GM19468 (cell line): ENCODE data around the gene KCTD19.
"Not testable (repeated sequence)": the region's sequence is repeated elsewhere in the genome, so short reads cannot be mapped to it uniquely, and the experiment has no call there.

ENCODE experiments used
- ATAC-seq: cut with Tn5 transposase; IDR thresholded peaks from one replicate; pipeline ENCODE4 v1.9.1; 2021; ENCODE audit warnings: mild to moderate bottlenecking, moderate library complexity, moderate number of reproducible peaks; ENCODE audit not compliant: unreplicated experiment; ENCODE audit errors: extremely low read depth

Gene KCTD19

DNA sequence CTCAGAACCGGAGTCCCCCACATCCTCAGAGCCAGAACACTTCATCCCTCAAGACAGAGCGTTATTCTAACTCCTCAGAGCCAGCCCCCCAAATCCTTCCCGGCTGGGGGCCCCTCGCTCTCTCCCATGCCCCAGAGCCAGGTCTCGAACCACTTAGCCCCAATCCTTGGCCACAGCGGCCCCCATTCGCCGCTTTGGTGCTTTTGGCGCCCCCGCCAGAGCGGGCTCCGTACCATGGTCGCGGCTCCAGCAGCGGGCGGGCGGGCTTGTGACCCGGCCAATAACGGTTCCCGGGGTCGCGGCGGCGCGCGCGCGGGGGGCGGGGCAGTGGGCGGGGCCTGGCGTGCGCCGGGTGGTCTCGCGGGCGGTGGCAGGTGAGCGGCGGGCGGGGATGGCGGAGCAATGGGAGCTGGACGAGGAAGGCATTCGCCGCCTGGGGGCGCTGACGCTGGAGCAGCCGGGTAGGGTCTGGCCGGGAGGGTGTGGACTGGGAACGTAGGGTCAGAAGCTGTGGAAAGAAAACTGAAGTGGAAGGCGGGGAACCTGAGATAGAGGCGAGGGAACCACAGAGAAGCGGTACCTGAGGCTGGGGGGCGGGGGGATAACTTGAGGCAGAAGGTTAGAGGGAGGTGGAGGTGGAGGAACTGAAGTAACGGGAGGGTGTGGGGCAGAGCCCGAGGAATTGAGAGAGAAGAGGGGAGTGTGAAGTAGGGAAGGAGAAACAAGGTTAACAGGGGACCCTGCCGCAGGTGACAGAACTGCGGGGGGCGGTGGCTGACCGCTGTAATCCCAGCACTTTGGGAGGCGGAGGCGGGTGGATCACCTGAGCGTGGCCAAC lies at the start of gene KCTD19, which contains the start of gene LRRC36:
KCTD19 (minus strand) TSS at position 270 of the 838 bp plus-strand sequence; CDS start at position 236, 34 bp downstream.
LRRC36 (plus strand) TSS at position 344 of the 838 bp plus-strand sequence; CDS start at position 392, 48 bp downstream.
- ATAC-seq, result no peak

- ATAC-seq, result not testable (repeated sequence)
Observed at GRCh38 chr16:67376012-67376411, 49.5 kb upstream of the KCTD19 start.

DNA sequence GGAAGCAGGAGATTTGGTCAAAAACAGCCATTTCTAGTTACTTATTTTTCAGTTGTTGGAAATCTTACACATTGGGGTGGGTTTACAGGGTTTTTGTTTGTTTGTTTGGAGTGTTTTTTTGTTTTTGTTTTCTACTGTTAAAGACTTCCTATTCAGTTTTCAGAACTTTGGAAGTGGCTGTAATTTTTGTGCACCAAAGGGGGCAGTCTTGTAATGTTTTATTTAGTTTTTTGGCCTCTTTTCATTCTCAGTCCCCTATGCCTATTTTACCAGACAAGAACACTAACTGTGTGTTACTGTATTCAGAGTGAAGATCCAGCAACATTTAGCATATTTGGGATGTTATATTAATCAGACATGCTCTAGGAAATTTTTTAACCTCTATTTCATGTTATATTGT lies 46.1 kb upstream of the KCTD19 start:
- ATAC-seq, result no peak

DNA sequence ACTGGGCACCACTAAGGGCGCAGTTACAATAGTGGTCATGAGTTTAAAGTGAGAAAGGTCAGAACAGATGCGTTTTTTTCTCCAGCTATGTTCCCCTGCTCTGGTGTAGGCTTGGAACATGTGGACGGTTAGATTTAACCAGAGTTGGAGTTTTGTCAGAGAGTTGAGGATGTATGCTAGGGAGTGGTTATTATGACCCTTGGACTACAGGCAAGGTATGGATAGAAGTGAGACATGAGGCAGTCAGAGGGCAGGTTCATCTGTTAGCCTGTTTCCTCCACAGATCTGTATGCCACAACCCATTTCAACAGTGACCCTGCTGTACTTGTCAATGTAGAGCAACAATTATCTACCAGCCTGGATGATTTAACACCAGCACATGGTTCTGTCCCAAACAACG lies 44.1 kb upstream of the KCTD19 start:
- no peak for ATAC-seq

- ATAC-seq, result no peak
Observed at GRCh38 chr16:67364600-67365235, 38.2 kb upstream of the KCTD19 start.

GRCh38 chr16:67361038-67361437 lies 34.5 kb upstream of the KCTD19 start:
- ATAC-seq, result no peak

- ATAC-seq, result not testable (repeated sequence)
Observed at GRCh38 chr16:67359540-67360269, 33.2 kb upstream of the KCTD19 start.

GRCh38 chr16:67357561-67357960 lies 31.0 kb upstream of the KCTD19 start:
- no peak for ATAC-seq

DNA sequence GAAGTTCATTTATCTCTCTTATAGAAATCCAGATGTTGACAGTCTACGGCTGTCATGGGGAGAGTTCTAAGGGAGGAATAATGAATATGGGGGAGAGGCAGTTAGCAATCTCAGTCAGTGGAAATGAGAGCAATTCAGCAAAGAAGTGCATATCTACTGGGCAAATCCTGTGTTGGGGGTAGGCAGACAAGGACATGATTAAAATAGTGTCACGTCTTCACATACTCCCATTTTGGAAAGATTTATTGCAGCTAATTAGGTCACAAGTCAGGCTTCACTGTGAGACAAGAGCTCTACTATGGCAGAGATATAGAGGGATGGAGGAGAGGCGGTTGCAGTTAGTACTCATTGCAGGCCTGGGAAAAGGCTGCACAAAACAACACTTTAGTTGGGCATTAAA lies 29.9 kb upstream of the KCTD19 start:
- ATAC-seq, result no peak

DNA sequence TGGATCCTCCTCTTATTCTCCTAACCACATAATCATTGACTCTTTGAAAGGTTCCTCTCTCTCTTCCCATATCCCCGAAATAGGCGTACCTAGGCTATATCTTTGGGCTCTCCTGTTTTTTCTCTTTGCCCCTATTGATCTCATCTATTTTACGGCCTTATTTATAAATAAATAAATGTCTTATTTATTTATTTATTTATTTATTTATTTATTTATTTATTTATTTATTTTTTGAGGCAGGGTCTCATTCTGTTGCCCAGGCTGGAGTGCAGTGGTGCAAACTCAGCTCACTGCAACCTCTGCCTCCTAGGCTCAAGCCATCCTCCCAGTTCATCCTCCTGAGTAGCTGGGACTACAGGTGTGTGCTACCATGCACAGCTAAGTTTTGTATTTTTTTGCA lies 25.9 kb upstream of the KCTD19 start:
- ATAC-seq, result not testable (repeated sequence)

- no peak for ATAC-seq
Observed at GRCh38 chr16:67350324-67350723, 23.8 kb upstream of the KCTD19 start.

GRCh38 chr16:67349172-67349571 lies 22.6 kb upstream of the KCTD19 start:
- no peak for ATAC-seq

GRCh38 chr16:67346341-67346740 lies 19.8 kb upstream of the KCTD19 start:
- no peak for ATAC-seq

DNA sequence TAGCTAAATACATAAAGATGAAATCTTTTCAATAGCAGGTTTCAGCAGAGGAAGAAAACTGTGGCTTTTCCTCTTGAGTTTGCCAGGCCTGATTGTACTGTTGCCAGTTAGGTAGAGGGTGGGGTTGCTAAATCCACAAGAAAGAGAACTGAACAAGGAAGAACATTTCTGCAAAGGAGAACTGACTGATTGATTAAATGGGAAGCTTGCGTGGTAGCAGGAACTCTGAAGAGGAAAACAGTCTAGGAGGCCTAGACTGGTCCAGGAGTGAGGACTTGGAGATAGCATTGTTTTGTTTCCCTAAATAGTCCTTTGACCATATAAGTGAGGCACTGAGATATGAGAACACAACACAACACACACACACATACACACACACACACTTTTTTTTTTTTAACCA lies 18.9 kb upstream of the KCTD19 start:
- ATAC-seq, result no peak

DNA sequence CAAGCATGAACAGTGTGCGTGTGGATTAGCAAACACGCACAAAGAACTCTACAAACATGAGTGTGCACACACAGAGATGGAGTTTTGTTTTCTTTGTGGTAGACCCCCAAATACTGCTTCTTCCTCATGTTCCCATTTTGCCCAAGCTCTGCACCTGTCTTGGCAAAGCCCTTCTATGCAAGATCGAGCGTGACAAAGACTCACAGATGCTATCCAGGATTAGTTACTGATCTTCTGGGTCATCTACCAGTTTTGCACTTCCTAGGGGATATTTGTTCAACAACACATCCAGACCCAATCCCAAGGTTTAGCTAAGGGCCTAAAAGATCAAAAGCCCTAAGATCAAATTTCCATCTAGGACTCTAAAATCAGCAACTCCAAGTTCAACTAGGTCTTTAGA lies 16.1 kb upstream of the KCTD19 start:
- no peak for ATAC-seq

DNA sequence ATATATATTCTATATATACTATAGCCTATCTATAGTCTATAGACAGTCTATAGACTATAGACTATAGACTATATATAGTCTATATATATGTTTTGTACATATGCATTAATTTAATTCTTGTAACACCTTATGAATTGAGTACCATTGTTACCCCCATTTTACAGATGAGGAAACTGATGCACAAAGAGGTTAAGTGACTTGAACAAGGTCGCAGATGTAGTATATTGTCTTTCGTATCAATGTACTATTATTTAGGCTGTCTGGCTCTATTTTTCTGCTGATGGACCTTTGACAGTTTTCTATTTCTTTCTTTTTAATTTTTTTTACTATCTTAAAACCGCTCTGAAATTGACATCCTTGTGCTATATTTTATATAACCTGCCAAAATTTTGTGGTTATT lies 14.7 kb upstream of the KCTD19 start:
- no peak for ATAC-seq

- ATAC-seq, result no peak
Observed at GRCh38 chr16:67339453-67339852, 12.9 kb upstream of the KCTD19 start.

DNA sequence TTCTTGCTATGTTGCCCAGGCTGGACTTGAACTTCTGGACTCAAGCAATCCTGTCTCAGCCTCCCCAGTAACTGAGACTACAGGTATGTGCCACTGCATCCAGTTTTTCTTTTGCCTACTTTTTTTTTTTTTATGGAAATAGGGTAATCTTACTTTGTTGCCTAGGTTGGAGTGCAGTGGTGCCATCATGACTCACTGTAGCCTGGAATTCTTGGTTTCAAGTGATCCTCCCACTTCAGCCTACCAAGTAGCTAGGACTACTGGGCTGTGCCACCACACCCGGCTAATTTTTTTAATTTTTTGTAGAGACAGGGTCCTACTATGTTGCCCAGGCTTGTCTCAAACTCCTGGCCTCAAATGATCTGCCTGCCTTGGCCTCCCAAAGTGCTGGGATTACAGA lies 10.1 kb upstream of the KCTD19 start:
- no peak for ATAC-seq

- no peak for ATAC-seq
Observed at GRCh38 chr16:67336116-67336515, 9.6 kb upstream of the KCTD19 start.

GRCh38 chr16:67333315-67333714 lies 6.8 kb upstream of the KCTD19 start:
- ATAC-seq, result no peak

DNA sequence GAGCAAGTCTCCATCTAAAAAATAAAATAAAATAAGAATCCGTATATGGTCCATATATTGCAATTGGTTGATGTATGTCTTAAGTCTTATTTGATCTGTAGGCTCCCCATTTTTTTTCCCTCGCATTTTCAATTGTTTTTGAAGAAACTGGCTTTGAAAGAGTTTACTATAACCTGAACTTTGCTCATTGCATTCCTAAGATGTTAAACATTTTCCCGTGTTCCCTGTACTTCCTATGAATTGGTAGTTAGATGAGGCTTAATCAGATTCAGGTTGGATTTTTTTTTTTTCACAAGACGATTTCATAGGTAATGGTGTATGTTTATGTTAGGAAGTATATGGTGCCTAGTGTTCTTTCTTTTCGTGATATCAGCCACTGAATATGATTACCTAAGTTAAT lies 3.4 kb upstream of the KCTD19 start:
- no peak for ATAC-seq
